Panc1 (cell line): ENCODE results near the gene TFAP2B. TPM values are rescaled to one million over a fixed set of nuclear protein-coding genes. Genes with fewer than 3 reads are reported as not detected.

Experiments
- ATAC-seq: fragments of 200-7000 bp; cut with Tn5 transposase; 2 replicates; pipeline ENCODE4 v1.9.1; 2020; ENCODE audit warnings: mild to moderate bottlenecking, moderate library complexity
- BruUV-seq: library from RNA; stranded (reverse); fragments of 400-500 nt; replicated peaks from 2 replicates; lab custom pipeline; 2021; lab: Mats Ljungman, UMichigan
- CTCF ChIA-PET: fragments of 300-600 bp; sonication (Branson Sonifier 250); formaldehyde crosslinking; loops from one replicate; lab custom pipeline; 2022; ENCODE audit warnings: antibody characterized with exemption; lab: Charles Lee
- POLR2A ChIA-PET: fragments of 300-600 bp; sonication (Branson Sonifier 250); formaldehyde crosslinking; loops from one replicate; lab custom pipeline; 2022; ENCODE audit warnings: antibody characterized with exemption; lab: Charles Lee
- DNase-seq: peaks from one replicate; pipeline ENCODE4 v3.0.0-alpha.2; 2010; ENCODE audit warnings: low read depth, low spot score
- H3K27ac ChIP-seq: 2 replicates; pipeline ENCODE4 v1.5.1; 2011; ENCODE audit warnings: mild to moderate bottlenecking, low read length, inconsistent platforms
- H3K27me3 ChIP-seq: fragments of 200-500 bp; sonication (Bioruptor generic); 2 replicates; pipeline ENCODE4 v1.6.0; 2014; ENCODE audit warnings: low read length, inconsistent platforms; ENCODE audit not compliant: control insufficient read depth, insufficient read depth
- H3K36me3 ChIP-seq: fragments of 200-500 bp; sonication (Bioruptor generic); 2 replicates; pipeline ENCODE4 v1.5.1; 2014; ENCODE audit warnings: inconsistent platforms, mild to moderate bottlenecking, low read length, moderate library complexity; ENCODE audit not compliant: control insufficient read depth, insufficient read depth
- H3K4me1 ChIP-seq: 2 replicates; pipeline ENCODE4 v1.5.1; 2011; ENCODE audit warnings: inconsistent platforms, mild to moderate bottlenecking, low read length, moderate library complexity; ENCODE audit not compliant: control insufficient read depth, insufficient read depth
- H3K4me3 ChIP-seq, 2 experiments: 2 replicates each; pipeline ENCODE4 v1.5.1; 2011 to 2012; ENCODE audit warnings: low read depth in 2 of 2, low read length in 2 of 2, mild to moderate bottlenecking in 2 of 2, inconsistent platforms in 1 of 2, moderate library complexity in 1 of 2
- H3K9me3 ChIP-seq: fragments of 200-500 bp; sonication (Bioruptor generic); 2 replicates; pipeline ENCODE4 v1.5.1; 2014; ENCODE audit warnings: low read depth, mild to moderate bottlenecking, inconsistent platforms, low read length, moderate library complexity; ENCODE audit not compliant: control insufficient read depth, insufficient read depth
- POLR2AphosphoS5 ChIP-seq: IDR thresholded peaks from 2 replicates; pipeline ENCODE4 v1.6.1; 2012; ENCODE audit warnings: mild to moderate bottlenecking, low read depth, low read length, moderate library complexity
- SIN3A ChIP-seq: IDR thresholded peaks from 2 replicates; pipeline ENCODE4 v1.6.1; 2012; ENCODE audit warnings: low read depth, mild to moderate bottlenecking, low read length, moderate library complexity, borderline replicate concordance; ENCODE audit not compliant: insufficient read depth
- TCF7L2 ChIP-seq: IDR thresholded peaks from 2 replicates; pipeline ENCODE4 v1.6.1; 2011; ENCODE audit warnings: mild to moderate bottlenecking, low read depth, low read length, inconsistent platforms
- in situ Hi-C: cut with HindIII; loops from 2 replicates; pipeline ENCODE4 v1.10.0; 2016; ENCODE audit warnings: low sequenced_read_pairs, low pct_unique_long_range_greater_than_20kb
- intact Hi-C: fragments of 100-400 bp; cut with micrococcal nuclease; formaldehyde crosslinking; loops from one replicate; pipeline ENCODE4 v1.10.0; 2022; ENCODE audit not compliant: unreplicated experiment
- total RNA-seq: library from RNA; stranded (reverse); gene quantifications from one replicate; pipeline ENCODE4 v1.2.1, GENCODE V29; 2021; ENCODE audit not compliant: unreplicated experiment
- TF ChIP-seq, protein P1 (sequence below), 2 experiments: IDR thresholded peaks; 2 replicates each; pipeline ENCODE4 v1.6.1; 2011 to 2012; ENCODE audit warnings: low read depth in 2 of 2, control low read depth in 1 of 2, low read length in 1 of 2, mild to moderate bottlenecking in 1 of 2, moderate library complexity in 1 of 2; ENCODE audit not compliant: insufficient read depth in 1 of 2
- TF ChIP-seq, protein P2 (sequence below): fragments of 450-650 bp; IDR thresholded peaks from 2 replicates; pipeline ENCODE4 v1.5.1; 2017; ENCODE audit warnings: mild to moderate bottlenecking

The TFAP2B gene
- total RNA-seq, 1 experiment from 2014 or later: not detected

DNA sequence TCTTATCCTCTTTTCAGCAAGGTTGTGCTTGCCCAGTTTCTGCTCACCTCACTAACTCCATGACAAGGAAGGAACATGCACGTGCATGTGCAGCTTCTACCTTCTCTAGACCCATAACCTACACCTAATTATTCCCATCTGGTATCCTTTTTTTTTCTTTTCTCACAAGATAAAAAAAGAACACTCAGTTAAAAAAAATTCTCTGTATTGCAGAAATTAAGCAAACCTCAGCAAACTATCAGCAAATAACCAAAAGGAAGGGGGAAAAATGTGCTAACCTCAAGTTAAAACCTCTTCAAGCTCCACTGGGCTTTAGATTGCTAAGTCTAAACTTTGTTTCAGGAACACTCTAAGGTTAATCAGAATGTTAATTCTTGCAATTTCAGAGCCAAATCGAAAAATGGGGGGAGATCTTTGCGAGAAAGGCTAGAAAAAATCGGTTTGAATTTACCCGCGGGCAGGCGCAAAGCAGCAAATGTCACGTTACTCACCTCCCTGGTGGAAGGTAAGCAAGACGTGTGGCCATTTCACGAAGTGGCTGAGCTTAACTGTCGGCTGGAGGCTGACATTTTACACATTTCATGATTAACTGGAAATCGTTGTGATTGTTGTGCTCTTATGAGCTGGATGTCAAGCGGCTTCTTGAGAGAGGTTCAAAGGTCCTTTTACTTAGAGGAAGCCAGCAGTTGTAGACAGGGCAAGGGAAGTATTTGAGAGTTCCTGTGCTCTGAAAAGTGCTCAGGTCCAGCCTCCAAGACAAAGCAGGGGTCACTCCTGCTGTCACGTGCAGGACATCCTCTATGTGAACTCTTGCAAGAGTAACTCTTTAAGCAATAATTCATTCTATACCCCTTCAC lies 19.1 kb downstream of the TFAP2B start:
- H3K27ac ChIP-seq: no peak overlapping the region
- H3K27me3 ChIP-seq: no peaks in the 10 kb centered on the region; the same call in none of the 2 replicates
- POLR2A ChIA-PET: no interaction called here
- H3K9me3 ChIP-seq: no peaks in the 10 kb centered on the region
- no peaks in the 10 kb centered on the region for H3K36me3 ChIP-seq
- ATAC-seq: no peak
- no peak for DNase-seq
- CTCF ChIA-PET: no interaction called here
- no peaks in the 10 kb centered on the region for H3K4me1 ChIP-seq
- BruUV-seq: no TSS peak
- in situ Hi-C loops (no loop called here), intact Hi-C loops (no loop called here)
- TF ChIP-seq, protein P1, sequence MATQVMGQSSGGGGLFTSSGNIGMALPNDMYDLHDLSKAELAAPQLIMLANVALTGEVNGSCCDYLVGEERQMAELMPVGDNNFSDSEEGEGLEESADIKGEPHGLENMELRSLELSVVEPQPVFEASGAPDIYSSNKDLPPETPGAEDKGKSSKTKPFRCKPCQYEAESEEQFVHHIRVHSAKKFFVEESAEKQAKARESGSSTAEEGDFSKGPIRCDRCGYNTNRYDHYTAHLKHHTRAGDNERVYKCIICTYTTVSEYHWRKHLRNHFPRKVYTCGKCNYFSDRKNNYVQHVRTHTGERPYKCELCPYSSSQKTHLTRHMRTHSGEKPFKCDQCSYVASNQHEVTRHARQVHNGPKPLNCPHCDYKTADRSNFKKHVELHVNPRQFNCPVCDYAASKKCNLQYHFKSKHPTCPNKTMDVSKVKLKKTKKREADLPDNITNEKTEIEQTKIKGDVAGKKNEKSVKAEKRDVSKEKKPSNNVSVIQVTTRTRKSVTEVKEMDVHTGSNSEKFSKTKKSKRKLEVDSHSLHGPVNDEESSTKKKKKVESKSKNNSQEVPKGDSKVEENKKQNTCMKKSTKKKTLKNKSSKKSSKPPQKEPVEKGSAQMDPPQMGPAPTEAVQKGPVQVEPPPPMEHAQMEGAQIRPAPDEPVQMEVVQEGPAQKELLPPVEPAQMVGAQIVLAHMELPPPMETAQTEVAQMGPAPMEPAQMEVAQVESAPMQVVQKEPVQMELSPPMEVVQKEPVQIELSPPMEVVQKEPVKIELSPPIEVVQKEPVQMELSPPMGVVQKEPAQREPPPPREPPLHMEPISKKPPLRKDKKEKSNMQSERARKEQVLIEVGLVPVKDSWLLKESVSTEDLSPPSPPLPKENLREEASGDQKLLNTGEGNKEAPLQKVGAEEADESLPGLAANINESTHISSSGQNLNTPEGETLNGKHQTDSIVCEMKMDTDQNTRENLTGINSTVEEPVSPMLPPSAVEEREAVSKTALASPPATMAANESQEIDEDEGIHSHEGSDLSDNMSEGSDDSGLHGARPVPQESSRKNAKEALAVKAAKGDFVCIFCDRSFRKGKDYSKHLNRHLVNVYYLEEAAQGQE (IDR thresholded peaks at IDR 0.05; ENCODE audit: insufficient read depth in 1 of 2, low read depth in 2 of 2, low read length in 1 of 2): no peak
- no peak for TF ChIP-seq TCF7L2
- no peak for TF ChIP-seq POLR2AphosphoS5
- TF ChIP-seq, protein P2, sequence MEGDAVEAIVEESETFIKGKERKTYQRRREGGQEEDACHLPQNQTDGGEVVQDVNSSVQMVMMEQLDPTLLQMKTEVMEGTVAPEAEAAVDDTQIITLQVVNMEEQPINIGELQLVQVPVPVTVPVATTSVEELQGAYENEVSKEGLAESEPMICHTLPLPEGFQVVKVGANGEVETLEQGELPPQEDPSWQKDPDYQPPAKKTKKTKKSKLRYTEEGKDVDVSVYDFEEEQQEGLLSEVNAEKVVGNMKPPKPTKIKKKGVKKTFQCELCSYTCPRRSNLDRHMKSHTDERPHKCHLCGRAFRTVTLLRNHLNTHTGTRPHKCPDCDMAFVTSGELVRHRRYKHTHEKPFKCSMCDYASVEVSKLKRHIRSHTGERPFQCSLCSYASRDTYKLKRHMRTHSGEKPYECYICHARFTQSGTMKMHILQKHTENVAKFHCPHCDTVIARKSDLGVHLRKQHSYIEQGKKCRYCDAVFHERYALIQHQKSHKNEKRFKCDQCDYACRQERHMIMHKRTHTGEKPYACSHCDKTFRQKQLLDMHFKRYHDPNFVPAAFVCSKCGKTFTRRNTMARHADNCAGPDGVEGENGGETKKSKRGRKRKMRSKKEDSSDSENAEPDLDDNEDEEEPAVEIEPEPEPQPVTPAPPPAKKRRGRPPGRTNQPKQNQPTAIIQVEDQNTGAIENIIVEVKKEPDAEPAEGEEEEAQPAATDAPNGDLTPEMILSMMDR: no peak
- H3K4me3 ChIP-seq: no peak overlapping the region

DNA sequence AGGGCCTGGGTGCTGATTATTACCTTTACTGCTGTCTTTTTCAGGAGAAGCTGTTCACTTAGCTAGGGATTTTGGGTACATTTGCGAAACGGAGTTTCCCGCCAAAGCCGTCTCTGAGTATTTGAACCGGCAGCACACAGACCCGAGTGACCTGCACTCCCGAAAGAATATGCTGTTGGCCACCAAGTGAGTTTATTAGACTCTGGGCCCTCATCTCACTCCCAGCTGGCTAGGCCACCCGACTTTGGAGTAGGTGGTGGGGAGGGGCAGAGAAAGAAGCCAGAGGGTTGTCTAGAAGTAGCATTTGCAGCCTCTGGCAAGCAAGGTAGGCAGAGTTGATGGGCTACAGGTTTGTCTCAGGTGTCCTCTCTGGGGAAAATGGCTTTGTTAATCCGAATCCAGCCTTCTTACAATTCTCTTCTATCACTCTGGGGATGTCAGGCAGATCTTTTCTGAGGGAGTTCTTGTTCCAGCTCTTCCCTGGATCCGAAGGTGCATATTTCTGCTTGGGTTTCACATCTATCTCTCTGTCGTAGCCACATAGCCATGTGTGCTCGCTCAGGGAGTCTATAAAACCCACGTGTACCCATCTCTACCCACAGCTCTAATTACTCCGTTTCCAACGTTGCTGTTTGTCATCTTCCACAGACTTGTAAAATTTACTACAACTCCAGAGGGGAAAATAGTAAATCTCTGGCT lies 21.6 kb downstream of the TFAP2B start:
- no peak for DNase-seq
- no peak overlapping the region for H3K27ac ChIP-seq
- CTCF ChIA-PET: no interaction called here
- no peaks in the 10 kb centered on the region for H3K36me3 ChIP-seq
- ATAC-seq: no peak
- in situ Hi-C loops: no loop called here
- H3K4me3 ChIP-seq: no peak overlapping the region
- no TSS peak for BruUV-seq
- no peak for TF ChIP-seq SIN3A
- TF ChIP-seq POLR2AphosphoS5: no peak
- no peak for TF ChIP-seq TCF7L2
- TF ChIP-seq, protein P2: no peak
- TF ChIP-seq, protein P1 (IDR thresholded peaks at IDR 0.05; ENCODE audit: insufficient read depth in 1 of 2, low read depth in 2 of 2, low read length in 1 of 2): no peak
- H3K27me3 ChIP-seq: peaks cover 3% of the 10 kb centered on the region
- intact Hi-C loops: no loop called here
- H3K9me3 ChIP-seq: no peaks in the 10 kb centered on the region
- H3K4me1 ChIP-seq: no peaks in the 10 kb centered on the region
- POLR2A ChIA-PET: no interaction called here
